ENCODE results near the gene HCLS1.
"Not testable (repeated sequence)": the region's sequence is repeated elsewhere in the genome, so short reads cannot be mapped to it uniquely, and the experiment has no call there.

HCLS1 gene

GRCh38 chr3:121594850-121595249 is 65.9 kb downstream of the HCLS1 start:
- no peak for DNase-seq

GRCh38 chr3:121593806-121594205 is 66.9 kb downstream of the HCLS1 start:
- not testable (repeated sequence) for DNase-seq

- no peak for DNase-seq
These were observed 67.6 kb downstream of the HCLS1 start, which contains the start of gene FBXO40 for GRCh38 chr3:121592856-121593702. TSS of gene FBXO40 (plus strand) at chr3:121593379. CDS start at chr3:121620576, 27,197 bp downstream.

- no peak for DNase-seq
These were observed 76.3 kb downstream of the HCLS1 start for GRCh38 chr3:121584418-121584817.

GRCh38 chr3:121581691-121582090 is 79.0 kb downstream of the HCLS1 start:
- DNase-seq, result no peak

Data from activated CD4-positive, alpha-beta T cell treated with anti-CD3 and anti-CD28 coated beads for 1 hour (primary cell).